AG10803 (cell line): ENCODE measurements around the gene ZNF576.
A peak's percentile ranks its signal among the peaks of the same experiment; 100 is the strongest.

ENCODE experiments used
- DNase-seq: peaks from one replicate; pipeline ENCODE4 v3.0.0; 2010; ENCODE audit warnings: low read depth
- H3K4me3 ChIP-seq: 2 replicates; pipeline ENCODE4 v1.5.1; 2011; ENCODE audit warnings: mild to moderate bottlenecking, low read length, control low read depth
- CTCF ChIP-seq: conservative IDR thresholded peaks from 2 replicates; pipeline ENCODE4 v1.5.1; 2011; ENCODE audit warnings: mild to moderate bottlenecking, low read length, control low read depth, inconsistent platforms

The ZNF576 gene

GRCh38 chr19:43563816-43564457 lies 32.5 kb upstream of the ZNF576 start:
- no peak overlapping the region for H3K4me3 ChIP-seq
- DNase-seq: no peak
- TF ChIP-seq CTCF: no peak

GRCh38 chr19:43564800-43565199 lies 31.6 kb upstream of the ZNF576 start:
- DNase-seq: no peak
- TF ChIP-seq CTCF: no peak
- no peak overlapping the region for H3K4me3 ChIP-seq

- no peak overlapping the region for H3K4me3 ChIP-seq
- DNase-seq: no peak
- no peak for TF ChIP-seq CTCF
These were observed 26.7 kb upstream of the ZNF576 start for GRCh38 chr19:43569657-43570056.

- no peak for TF ChIP-seq CTCF
- no peak overlapping the region for H3K4me3 ChIP-seq
- DNase-seq: no peak
These were observed 26.1 kb upstream of the ZNF576 start for GRCh38 chr19:43570174-43570791.

GRCh38 chr19:43572171-43572588 lies 24.2 kb upstream of the ZNF576 start:
- no peak for TF ChIP-seq CTCF
- no peak for DNase-seq
- H3K4me3 ChIP-seq: no peak overlapping the region

- DNase-seq: no peak
- TF ChIP-seq CTCF: no peak
- H3K4me3 ChIP-seq: peak overlapping the region; percentile 94
These were observed 21.8 kb upstream of the ZNF576 start for GRCh38 chr19:43574424-43575155.
